Ammon's horn (tissue), 1 donor: Measurements from ENCODE around the gene COPB2.

Experiments
- DNase-seq: peaks from one replicate; pipeline ENCODE4 v3.0.0-alpha.2; 2016; ENCODE audit warnings: low spot score

The COPB2 gene

DNA sequence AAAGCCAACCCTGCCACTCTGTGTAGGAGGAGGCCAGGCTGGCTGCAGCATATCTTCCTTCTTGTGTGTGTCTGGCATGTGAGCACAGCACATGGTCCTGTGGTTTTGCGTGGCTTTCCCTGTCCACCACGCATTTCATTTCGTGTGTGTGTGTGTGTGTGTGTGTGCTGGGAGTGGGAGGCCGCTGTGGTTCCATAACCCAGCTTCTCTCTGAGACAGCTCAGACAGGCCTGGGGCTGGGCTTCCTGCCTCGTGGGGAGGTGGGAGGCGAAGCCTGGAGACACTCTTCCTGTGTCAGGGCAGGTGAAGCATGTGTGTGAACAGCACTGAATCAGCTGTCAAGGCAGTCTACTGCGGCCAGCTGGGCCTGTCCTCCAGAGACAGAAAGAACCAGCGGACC lies 61.6 kb downstream of the COPB2 start:
- no peak for DNase-seq

DNA sequence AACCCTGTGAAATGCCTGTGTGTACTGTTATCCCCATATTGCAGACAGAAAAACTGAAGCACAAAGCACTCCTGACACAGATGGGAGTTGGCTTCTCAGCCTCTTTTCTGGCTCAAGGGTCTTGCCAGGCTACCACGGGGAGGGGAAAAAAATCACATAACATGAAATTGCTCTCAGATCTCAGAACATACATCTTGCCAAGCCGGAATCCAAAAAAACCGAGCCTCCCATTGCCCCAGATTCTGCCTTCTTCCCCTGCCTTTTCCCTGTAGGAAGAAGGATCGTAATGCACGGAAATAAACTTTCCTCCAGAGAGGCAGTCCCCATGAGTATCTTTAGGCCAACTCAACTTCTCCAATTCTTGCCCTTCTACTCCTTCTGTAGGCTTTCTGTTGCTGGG lies 62.2 kb downstream of the COPB2 start:
- no peak for DNase-seq

DNA sequence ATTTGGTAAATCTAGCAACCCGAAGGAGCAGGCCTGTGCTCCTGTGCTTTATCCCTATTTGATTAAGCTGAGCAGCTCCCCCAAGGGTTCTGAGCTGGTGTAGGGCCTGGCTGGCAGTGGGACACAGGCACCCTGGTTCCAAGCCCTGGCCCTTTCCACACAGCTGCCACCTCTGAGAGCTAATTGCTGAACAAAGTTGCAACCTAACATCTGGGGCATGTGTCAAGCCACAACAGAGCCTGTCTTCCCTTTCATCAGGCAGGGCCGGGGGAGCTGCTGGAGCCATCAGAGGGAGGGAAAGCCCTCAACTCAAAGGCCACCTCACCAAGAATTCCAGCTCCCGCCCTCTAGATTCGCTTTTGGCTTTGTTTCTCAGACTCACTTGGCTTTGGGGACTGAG lies 62.7 kb downstream of the COPB2 start:
- no peak for DNase-seq

DNA sequence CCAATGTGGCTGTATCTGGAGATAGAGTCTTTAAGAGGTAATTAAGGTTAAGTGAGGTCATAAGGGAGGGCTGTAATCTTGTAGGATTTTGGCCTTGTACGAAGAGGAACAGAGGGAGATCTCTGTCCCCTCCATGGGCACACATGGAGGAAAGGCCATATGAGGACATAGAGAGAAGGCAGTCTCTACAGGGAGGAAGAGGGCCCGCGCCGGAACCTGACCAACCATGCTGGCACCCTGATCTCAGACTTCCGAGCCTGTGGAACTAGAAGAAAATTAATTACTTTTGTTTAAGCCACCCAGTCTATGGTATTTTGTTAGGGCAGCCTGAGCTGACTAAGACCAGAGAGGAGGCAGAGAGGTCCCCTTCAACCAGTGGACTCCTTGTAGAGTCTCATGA lies 63.3 kb downstream of the COPB2 start:
- DNase-seq, result no peak

DNA sequence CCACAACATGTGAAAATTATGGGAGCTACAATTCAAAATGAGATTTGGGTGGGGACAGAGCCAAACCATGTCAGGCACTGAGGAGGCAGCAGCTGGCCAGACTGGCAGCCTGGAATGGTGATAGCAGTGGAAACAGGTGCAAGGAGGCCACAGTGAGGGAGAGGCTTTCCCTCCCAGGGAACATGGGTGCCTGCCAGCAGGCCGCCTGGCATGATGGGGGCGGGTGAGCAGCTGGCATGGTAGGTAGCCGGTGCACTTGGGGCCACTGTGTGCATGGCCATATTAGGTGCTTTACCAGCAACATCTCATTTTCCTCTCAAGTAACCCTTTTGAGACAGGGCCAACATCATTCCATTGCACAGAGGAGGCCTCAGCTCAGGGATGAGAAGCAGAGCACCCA lies 63.9 kb downstream of the COPB2 start:
- no peak for DNase-seq

DNA sequence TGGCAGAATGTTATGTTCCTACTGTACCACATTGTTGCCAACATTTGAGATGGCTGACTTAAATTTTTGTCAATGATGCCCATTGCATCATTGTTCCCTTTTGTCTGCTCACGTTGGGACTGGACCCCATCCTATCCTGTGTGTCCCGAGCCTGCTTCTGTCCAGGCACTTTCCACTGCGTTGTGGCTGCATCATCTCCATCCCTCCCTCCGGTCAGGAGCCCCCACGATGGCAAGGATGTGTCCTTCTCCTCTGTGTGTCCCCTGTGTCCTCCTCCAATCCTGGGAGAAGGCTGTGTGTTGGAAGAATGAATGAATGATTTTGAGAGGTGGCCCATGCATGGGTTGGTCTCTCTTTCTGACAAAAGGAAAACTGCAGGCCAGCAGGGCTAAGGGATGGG lies 65.0 kb downstream of the COPB2 start:
- no peak for DNase-seq

DNA sequence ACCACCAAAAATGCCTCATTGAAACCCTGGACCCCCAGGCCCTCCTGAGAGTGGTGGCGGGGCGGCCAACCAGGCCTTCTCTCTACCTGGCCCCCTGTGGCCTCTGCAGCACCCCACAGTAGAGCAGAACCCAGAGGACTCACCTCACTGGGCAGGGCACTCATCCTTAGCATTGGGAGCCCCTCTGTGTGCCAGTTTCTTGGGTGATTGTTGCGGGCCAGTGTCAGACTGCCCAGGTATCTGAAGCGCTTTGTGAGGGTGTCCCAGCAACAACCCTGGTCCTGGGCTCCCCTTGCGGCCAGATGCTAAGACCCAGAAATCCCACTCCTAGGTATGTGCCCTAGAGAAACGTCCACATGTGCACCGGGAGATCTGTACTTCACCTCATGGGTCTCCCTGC lies 66.3 kb downstream of the COPB2 start:
- no peak for DNase-seq

DNA sequence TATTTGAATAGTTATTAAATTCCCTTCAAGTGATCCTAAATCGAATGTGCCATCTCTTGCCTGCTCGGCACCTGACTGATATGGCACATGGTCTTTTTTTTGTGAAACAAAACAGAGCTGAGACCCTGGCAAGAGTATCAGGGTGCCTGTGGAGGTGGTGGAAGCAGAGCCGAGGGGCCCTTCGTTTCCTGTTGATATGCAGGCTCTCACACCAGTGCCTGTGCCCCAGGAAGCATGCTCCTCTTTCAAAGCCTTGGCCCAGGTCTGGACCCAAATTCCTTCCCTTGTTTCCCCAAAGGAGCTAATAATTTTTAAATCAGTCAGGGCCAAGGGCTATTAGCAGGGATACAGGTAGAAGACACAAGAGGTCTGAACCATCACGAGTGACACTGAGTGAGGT lies 67.1 kb downstream of the COPB2 start:
- no peak for DNase-seq

DNA sequence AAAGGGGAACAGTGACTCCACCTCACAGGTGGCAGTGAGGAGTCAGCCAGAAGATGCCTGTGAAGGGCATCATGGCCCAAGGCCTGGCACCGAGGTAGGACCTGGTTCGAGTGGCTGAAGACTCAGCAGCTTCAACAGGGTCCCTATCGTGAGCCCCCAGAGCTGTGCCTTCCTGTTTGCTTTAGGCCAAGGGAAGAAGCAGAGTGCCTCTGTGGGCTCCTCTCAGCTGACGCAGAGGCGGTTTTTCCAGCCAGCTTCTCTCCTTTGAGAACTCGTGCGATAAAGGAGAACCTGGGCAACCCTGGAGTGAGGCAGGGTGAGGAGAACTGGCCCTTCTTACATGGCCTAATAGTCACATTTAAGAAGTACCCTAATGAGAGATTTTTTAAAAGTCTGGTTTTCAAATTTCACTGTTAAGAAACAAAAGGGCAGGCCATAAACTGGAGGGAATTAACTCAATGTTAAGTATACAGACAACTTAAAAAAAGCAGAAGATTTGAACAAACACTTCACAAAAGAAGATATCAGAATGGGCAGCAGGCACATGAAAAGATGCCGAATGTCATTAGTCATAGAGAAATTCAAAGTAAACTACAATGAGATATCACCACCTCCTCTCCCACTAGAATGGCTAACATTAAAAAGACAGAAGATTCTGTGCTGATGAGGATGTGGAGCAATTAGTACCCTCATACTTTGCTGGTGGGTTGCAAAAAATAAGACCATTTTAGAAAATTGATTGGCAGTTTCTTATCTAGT lies 68.7 kb downstream of the COPB2 start:
- DNase-seq, result no peak

DNA sequence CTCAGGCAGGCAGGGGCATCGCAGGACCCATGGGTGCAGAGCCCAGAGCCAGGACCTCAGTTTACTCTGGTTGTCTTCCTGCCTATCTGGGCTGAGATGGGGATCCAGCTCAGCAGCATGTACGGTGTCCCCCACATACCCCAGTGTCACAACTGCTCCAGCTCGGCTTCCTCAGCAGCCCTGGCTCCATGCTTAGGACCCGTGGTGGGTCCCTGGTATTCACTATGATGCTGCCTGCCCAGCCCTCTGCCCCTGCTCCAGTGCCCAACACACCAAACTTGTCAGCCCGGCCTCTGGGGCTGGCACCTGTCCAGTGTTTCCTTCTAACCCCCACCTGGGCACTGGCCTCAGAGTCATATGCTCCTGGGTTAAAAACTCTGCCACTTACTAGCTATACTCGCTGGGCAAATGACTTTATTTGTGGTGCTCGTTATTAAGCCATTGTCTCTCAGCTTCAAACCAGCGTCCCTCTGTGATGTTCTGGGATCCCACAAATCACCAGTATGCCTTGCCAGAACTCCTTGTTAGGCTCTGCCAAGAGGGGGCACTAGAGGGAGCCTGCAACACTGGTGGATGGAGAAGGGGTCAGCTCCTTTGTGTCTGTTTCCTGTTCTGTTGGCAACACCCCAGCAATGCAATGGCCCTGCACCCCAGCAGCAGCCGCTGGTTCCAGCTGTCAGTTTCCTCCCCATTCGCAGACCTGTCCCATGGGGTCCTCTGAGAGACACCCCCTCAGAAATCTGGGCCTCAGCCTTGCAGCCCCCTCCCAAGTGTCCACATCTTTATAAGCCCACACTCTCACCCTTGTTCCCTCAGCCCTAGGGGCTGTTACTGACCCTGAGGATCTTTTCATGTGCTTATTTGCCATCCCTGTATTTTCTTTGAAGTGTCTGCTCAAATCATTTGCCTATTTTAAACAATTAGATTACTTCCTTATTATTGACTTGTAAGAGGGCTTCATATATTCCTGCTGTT lies 69.7 kb downstream of the COPB2 start:
- DNase-seq, result no peak

DNA sequence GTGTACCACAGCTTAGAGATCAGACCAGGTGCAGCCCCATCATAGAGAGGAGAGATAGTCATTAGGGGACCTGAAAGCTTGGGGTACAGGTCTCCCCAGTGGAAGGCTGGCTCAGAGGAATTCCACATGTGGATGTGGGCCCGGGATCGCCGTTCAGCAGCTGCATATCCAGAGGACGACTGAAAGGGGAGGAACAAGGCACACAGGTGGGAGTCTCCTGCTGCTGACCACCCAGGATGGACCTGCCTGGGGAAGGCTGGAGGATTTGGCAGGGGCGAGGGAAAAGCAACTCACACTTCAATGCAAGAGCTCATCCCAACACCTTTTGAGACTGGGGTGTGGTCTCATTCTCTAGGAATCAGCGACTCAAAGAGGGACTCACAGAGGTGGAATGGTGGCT lies 70.6 kb downstream of the COPB2 start:
- DNase-seq, result no peak

DNA sequence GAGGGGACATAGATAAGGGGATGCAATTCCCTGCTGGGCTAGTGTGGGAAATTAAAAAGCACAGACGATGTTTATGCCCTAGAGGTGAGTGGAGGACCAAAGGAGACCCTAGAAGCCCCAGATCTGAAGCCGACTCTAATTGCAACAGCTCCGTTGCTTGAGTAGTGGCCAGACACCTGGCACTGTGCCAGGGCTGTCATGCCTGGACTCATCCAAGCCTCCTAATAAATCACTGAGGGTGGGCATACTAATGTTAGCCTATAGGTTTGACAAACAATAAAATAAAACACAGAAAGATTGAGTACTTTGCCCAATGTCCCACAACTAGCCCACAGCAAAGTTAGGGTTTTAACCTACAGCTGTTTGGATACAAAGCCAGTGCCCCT lies 71.0 kb downstream of the COPB2 start:
- DNase-seq, result no peak

DNA sequence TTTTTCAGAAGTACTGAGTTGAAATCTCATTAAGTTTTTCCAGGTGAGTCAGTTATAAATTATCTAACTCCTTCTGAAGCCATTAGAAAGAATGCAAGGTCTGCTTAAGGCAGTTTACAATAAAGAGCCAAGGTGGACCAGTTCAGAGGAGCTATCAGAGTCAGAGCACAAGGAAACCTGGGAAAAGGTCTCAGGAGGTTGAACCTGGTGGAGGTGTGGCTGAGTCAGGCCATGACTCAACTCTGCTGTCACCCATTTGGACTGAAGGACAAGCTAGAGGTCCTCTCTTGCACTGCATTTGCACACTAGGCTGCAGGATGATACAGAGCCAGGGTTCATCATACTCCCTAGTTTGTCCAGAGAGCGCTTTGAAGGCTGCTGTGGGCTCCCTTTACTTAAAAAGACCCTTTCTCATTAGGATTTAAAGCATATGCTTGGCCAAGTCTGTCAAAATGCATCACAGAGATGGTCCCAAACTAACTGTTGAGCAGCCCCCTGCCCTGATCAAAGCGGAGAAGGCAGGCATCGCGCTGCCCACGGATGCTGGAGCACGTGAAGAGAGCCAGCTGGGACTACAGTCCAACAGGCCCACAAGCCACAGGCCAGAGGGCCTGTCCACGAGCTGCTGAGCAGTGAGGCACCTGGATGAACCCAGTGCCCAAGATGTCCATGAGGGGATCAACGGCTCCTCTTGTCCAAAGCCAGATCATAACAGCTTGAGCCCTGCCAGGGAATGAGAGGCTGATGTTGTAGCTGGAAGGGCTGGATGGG lies 71.6 kb downstream of the COPB2 start:
- no peak for DNase-seq

DNA sequence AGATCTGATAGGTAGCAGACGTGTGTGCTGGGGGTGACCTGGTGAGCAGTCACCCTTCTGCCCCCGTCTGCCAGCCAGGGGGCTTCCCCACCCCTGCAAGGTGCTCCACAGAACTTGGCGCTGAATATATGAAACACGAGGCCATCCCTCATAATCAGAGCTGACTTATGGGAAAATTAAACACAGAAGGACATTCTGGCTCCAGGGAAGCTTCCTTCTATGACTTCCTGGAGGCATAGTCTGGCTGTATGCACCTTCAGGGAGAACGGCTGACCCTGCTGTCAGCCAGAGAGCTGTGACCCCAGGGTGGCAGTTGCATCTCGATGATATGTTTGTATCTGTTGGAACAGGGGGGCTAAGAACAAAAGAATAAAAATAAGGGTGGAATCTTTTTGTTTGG lies 72.2 kb downstream of the COPB2 start:
- no peak for DNase-seq

DNA sequence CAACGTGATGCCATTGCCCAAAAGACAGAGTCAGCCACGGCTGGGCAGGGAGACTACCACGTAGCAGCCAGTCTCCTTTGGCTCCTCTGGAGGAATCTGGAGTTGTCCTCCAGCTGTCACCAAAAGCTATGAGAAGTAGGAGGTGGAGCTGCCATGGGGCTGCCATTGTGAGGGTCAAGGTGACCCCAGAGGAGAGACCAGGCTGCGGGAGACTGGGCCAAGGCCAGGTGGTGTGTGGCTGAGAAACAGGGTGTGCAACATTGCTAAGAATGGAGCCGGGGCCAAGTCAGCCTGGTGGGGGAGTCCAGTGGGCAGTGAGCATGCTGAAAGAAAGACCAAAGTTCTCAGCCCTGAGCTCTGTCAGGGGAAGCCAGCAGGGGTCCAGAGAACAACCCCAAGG lies 75.5 kb downstream of the COPB2 start:
- no peak for DNase-seq

DNA sequence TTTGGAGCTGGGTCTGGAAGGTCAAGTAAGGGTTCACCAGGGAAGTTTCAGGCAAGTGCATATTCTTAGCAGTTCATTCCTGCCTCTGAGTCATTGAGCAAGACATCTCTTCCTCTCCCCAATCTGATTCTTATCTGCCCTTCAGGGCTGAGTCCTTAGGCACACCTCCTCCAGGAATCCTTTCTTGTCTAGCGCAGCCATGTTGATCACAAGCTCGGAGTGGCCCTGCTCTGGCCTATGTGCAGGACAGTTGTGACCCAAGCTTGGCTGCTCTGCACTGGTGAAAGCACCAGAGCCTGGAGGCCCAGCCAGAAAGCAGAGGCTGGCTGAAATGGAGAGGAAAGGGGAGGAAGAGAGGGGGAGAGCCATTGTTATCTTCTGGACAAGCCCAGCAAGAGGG lies 76.5 kb downstream of the COPB2 start:
- no peak for DNase-seq

DNA sequence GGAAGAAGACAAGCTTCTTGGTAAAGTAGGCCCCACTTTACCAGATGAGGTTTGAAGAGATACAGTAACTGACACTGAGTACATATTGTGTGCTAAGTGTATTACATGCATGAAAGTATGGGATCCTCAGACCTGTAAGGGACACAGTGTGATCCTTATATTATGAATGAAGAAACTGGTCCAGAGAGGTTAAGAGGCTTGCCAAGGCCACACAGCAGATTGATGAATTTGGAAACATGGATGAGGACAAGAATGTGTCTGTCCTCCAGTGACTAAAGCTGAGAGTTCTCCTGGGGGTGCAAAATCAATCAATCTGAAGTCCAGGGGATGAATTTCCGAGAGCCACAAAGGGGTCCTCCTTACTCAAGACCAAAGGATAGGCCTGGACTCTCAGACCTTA lies 77.0 kb downstream of the COPB2 start:
- no peak for DNase-seq

DNA sequence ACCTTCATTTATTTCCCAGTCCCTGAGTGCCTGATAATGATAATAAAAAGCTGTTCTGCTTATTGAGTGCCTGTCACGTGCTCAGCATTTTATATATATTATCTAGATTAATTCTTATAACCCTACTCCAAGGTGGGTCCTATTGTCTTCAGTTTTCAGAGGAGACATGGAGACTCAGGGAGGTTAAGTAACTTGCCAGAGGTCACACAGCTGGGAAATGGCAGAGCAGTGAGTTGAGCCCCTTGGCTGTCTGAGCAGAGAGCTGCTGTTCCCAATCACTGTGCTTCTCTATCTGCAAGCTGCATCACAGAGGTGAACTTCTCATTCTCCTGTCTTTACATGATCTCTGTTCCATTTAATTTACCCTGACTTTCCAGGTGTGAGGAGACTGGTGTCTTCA lies 77.9 kb downstream of the COPB2 start:
- DNase-seq, result no peak

DNA sequence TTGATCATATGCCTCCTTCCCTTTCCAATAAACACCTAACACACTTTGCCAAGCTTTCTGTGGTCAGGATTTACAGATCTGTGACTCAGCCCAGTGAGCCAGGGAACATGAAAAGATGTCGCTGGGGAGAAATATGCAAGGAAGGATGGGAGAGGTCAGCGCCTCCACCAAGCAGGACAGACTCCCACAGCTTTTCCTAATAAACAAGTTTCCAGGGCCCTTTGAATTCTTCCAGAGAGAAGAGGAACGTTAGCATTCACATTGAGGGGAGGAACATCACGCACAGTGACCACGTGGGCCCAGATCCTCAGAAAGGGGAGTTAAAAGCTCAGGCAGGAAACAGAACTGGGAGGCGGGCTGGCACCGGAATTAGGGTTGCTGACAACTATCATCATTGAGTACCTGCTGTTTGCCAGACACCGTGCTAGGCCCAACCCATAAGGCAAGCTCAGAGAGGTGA lies 78.9 kb downstream of the COPB2 start:
- DNase-seq, result no peak

DNA sequence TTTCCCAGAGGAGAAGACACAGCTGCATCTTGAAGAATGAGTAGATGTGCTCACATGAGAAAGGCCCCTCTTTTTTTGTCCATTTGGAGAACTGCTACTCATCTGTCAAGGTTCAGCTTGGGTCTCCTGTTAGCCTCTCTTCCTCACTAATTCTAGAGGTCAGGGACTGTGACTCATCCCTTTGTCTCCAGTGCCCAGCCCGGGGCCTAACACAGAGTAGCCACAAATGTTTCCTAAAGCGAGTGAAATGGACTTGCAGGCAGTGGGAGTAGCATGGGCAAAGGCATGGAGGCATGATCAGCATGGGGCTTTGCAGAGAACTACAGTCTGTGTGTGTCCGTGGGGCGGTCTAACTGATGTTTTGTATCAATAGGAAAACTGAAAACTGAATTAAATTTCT lies 79.6 kb downstream of the COPB2 start:
- DNase-seq, result no peak

DNA sequence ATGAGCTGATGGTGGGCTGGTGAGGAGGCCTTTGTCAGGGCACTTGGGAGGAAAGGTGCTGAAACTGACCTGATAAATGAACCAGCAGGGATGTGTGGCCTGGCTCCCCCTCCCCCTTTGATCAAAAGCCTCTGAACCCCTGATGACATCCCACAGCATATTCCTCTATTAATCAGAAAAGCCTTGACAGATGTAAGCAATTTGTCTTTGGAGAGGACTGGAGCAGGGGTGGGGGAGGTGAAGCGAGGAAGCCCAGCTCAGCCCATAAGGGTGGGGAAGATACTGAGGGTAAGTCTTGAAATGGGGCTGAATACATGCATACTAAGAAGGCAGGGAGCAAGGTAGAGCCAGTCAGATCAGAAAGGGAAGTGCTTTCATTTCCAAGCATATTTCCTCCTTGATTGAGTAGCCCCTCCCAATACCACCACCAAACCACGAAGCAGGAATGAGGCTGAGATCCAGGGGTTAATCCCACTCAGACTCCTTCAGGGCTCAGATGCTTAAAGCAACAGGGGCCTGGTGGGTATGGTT lies 80.3 kb downstream of the COPB2 start:
- no peak for DNase-seq

DNA sequence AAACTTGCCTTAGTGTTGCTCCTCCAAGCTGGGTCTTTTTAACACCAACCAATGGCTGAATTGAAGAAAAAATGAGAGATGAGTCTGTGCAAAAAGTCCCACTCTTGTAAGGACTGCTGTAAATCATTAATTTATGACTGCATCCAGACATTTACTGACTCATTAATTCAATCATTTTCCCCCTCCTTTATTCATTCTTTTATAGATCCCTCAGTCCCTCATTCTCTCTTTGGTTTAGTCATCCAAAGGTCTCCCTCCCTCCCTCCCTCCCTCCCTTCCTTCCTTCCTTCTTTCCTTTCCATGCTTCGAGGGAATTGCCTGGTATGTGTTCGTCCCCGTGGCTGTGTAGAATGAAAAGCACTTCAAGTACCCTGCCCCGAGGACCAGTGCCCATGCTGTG lies 80.9 kb downstream of the COPB2 start:
- DNase-seq, result no peak
